ENCODE measurements around the gene MAD1L1.

MAD1L1 gene

DNA sequence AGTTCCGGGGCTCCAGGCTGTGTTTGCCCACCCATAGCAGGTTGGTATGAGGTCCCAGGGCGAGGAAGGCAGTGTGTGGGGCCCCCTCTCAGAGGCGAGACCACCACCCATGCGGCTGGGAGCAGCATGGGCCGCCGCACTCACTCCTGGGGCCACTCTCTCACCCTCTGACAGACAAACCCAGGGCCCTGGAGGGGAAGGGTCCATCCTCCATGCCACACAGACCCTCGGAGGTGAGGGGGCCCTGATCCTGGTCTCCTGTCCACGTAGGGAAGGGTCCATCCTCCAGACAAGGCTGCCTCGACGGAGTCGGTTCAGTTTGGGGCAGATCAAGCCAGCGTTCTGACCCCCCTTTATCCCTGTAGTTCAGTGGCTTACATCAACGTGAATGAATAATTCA, 331.9 kb downstream of the MAD1L1 start:
- DNase-seq: no peak

DNA sequence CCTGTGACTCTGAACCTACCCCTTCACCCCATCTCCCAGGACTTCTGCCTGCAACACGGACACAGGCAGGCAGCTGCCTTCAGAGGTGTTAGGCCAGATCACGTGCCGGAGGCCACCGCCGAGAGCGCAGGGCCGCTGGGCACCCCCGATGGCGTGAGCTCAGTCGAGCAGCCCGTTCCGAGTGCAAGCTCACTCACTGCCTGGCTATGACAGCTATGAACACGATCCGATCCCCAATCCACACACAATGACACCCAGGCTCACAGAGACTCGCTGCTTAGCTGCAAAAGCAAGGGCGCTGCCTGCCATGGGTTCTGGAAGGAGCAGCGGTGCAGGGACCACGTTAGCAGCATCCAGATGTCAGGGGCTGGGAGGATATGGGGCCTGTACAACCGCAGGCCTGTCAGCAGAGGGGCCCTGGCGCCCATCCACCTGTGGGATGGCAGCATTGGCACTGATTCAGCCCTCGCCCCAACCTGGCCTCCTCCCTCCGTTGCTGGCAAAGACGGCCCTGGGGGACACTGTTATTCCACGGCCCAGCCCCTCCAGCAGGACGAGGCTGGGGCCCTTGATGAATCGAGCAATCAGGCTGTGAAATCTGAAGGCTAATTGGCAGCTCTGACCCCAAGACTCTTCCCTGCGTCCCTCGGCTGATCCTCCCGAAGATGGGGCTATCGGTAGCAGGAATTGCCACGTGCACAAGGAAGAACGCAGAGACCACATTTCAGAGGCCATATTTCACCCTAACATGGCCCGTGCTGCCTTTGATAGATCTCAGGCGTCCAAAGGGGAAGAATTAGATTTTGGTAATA, 332.6 kb downstream of the MAD1L1 start:
- no peak for DNase-seq

DNA sequence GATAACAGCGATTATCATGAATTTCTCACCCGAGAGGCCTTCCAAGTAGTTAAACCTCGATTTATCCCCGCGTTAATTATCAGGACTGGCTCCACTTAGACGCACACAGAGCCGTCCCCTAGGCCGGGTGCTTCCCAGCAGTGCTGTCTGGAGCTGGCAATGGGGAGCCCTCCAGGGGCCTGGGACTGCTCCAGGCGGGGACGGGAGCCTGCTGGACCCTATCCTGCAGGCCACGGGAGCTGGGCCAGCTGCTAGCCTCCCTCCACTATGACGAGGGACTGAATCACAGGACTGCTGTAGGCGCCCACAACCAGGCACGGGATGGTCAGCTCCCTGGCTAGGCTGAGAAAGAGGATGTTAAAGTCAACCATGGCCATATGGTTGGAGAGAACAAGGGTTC, 333.5 kb downstream of the MAD1L1 start:
- DNase-seq: no peak

DNA sequence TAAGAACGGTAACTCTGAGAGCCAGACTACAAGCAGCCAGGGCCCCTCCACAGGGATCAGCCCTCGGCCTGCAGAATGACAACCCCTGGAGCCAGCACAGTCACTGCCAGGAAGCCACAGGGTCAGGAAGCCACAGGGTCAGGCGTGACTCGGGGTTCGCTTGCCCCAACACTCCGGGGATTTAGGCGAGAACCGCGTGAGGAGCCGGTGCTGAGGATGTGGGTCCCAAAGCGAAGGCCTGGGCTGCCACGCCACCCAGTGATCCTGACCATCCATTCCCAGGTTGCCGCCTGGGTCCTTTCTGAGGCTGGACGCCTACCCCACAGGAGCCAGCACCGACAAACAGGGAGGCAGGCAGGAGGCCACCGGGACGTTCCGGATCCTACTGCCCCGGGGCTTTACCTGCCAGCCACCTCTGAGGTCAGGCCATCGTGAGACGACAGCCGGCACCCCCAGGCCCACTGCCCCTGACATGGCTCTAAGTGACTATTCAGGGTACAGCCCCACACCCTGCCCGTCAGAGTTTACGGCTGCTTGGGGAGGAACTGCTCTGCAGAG, 334.0 kb downstream of the MAD1L1 start:
- no peak for DNase-seq

DNA sequence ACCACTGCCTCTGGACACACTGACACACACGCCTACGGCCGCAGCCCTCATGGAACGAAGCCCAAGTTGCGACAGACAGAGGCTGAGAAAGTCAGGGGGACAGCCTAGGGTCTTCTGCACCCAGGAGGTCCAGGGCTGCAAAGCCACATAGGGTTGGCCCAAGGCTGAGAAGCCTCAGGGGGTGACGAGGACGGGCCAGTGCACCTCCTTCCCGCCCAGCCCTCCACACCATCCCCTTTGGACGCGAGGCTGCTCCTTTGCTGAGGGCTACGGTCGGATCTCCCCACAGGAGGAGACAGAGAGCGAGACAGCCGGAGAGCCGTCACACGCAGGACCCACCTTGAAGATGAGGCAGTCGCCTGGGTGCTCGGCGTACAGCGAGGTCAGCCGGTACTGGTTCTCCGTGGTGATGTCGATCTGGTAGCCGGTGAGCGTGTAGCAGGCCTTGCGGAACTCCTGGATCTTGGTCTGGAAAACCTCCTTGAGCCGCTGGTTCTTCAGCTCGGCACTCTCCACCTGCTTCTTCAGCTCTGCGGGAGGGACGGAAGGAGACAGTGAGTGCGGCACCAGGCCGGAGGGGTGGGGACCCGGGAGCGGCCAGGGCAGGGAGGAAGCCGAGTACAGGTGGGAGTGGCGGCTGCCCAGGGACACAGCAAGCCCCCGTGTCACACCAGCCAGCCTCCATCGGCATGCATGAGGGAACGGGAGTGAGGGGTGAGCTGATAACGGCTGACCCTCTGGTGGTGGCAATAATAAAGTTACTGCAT, 334.7 kb downstream of the MAD1L1 start:
- no peak for DNase-seq

DNA sequence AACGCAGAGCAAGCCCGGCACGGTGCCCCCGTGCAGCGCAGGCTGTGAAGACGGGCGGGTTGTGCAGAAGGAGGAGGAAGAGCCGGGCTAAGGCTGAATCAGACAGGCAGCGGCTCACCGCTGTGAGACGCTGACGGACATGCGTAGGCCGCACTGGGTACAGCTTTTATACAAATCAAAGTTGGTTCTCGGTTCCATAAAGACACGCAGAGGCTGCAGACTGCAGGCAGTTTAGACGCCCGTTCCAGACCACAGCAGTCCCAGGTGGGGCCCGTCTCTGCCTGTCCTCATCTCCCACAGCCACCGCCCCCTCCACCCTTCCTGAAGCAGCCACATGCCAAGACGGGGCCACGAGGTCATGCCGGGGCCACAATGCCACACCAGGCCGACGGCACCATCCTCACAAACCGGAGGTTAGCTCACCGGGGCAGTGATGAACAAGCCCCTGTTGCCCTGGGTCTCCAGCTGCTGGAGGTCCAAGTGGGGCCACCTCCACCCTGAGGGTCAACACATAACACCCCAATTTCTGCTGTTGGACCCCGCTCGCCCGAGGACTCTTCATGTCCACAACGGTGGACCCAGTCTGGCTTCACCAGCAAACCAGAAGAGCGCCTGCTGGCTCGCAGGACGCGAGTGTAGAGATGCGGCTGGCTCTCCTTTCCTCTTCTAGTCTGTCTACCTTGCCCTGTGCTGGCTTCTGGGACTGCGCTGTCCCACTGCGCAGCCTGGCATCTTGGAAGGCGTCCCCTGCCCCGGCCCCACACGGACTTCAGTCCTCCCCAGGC, 335.5 kb downstream of the MAD1L1 start:
- DNase-seq: no peak

DNA sequence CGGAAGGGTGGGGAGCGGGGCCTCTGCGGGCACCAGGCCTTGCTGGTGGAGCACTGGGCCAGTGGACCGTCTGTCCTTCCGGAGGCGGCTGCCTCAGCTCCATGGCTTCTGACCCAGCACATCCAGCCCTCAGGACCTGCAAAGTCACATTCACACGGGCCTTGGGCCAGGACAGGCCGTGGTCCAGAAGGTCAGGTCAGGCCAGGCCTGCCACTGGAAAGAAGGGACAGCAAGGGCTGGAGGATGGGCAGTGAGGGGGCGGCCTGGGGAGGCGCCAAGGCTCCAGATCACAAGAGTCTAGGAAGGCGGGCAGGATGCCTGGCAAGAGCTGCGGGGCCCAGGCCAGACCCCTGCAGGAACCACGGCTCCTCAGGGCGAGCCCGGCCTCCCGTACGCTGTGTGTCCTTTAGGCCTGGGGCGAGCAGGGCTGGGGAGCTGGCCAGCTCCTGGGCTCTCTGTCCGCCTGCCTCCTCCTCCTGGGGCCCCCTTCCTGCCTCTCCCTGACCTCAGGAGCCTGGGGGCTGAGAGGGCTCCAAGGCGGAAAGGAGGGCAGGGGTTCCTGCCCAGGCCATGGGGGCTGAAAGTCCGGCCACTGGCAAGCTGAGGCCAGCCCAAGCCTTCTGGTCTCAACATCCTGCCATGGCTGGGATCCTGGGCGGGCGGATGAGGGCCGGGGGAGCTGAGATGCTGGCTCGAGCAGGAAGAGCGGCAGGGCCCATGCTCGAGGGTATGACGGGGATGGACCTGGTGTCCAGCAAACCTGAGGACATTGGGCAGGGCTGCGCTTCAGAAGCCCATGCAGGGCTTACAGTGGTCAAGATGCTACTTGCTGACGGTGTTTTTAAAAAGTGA, 336.9 kb downstream of the MAD1L1 start:
- DNase-seq: no peak

DNA sequence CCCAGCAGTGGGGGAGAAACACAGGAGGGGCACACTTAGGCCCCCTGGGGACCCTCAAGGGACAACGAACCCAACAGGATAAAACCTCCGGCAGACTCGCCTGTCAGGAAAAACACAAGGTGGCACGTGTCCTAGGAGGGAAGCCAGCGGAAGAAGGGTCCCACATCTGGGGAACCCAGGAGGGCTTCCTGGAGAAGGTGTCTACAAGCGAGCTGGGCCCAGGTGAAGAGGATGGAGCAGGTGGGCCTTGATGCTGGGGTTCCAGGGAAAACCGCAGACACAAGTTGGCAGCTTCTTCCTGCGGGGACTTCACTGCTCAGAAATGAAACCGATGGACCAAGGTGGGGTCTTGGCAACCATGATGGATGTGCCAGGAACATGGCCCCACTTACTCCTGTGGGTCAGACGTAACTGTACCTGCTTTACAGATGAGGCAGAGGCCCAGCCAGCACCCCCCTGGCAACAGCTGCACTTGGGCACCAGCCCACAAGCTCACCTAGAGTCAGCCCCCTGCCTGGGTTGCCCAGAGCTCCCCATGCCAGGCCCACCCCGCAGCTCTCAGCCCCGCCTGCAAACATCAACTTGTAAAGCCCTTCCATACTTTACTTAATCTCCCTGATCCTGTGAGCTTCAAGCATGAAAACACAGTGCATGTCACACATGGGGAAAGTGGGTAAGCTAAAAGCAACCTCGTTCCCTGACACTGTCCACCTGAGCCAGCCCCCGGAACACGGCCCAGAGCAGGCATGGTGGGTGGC, 337.7 kb downstream of the MAD1L1 start:
- no peak for DNase-seq

DNA sequence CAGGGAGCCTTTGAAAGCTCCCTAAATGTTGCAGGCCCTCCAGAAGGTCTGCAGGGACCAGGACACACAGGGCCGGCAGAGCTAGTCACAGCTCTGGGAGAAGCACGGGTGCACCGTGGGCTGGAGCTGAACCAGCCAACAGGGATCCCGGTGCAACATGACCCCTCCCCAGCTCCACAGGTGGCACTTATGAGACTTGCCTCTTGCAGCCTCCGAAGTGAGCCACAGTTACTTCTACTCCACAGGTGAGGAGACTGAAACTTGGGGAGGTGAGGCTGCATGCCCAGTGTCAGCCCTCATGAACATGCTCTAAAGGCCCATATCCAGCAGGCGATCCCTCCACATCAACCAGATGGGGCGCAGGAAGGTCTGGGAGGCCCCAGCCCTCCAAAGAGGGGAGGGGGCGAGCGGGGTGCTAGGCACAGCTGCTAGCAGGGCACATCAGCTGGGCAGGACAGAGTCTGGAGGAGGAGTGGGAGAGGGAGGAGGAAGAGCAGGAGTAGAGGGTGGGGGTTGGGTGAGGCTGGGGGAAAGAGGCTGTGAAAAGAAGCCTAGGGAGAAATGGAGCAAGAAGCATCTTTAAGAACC, 338.3 kb downstream of the MAD1L1 start:
- DNase-seq: no peak

DNA sequence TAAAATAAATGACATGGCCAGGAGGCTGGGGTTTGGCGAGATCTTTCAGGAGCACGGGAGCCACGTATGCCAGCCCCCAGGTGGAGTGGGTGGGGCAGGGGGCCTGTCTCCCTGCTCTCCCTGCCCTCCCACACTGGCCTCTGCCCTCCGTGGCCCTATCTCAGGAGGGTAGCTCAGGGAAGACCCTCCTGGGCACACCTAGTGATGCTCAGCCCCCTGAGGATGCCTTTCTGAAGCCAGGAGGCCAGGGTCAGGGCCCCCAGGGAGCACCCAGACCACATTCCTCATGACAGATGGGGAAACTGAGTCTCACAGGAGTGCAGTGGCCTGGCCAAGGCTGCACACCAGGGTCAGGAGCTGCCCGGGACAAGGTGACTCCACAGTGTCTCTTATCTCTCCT, 339.3 kb downstream of the MAD1L1 start:
- no peak for DNase-seq

DNA sequence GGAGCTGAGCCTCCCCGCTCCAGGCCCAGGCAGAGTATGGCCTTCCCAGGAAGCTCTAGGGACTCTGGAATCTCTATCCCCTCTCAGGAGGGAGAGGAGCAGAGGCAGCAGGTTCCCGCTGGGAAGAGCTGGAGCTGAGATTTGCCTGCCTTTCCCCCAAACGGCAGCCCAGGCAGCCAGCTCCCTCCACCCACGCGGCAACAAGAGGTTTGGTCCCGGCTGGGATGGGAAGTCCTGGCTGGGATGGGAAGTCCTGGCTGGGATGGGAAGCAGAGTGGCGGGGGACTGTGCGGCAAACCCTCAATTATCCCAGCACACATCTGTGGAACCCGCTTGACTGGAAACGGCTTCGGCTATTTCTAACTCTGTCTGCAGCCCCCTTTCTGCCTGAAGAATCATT, 339.7 kb downstream of the MAD1L1 start:
- DNase-seq: no peak

DNA sequence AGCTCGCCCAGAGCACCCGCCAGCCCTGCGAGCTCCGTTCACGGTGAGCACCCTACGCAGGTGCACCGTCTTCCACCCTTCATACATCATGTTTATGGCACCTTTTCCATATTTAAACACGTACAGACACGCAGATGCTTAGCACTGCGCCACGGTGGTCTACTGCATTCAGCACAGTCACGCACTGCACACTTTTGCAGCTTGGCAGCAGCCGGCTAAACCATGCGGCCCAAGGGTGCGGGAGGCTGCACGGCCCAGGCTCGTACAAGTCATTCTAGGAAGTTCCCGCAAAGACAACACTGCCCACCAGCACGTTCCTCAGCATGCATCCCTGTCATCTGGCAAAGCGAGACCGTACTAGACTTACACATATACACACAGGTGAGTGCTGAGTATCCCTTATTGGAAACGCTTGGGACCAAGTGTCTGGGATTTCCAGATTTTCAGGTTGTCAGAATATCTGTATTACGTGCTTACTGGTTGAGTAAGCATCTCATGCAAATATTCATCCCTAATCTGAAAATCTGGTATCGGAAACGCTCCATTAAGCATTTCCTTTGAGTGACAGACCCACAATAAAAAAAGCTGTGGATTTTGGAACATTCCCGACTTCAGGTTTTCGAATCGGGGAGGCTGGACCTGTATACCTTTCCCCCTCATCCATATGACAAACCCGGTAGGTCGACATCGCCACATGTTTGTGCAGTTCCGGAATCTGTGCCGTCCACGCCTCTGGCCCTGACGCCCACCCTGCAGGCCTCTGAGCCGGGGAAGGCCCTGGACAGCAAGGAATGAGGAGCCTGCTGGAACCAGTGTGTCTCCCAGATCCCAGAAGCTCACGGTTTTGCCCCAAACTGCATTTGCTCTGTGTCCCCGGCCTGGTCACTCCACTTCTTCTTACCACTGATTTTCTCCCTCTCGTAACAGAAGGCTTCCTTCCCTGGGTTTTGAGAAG, 340.5 kb downstream of the MAD1L1 start:
- DNase-seq: no peak

DNA sequence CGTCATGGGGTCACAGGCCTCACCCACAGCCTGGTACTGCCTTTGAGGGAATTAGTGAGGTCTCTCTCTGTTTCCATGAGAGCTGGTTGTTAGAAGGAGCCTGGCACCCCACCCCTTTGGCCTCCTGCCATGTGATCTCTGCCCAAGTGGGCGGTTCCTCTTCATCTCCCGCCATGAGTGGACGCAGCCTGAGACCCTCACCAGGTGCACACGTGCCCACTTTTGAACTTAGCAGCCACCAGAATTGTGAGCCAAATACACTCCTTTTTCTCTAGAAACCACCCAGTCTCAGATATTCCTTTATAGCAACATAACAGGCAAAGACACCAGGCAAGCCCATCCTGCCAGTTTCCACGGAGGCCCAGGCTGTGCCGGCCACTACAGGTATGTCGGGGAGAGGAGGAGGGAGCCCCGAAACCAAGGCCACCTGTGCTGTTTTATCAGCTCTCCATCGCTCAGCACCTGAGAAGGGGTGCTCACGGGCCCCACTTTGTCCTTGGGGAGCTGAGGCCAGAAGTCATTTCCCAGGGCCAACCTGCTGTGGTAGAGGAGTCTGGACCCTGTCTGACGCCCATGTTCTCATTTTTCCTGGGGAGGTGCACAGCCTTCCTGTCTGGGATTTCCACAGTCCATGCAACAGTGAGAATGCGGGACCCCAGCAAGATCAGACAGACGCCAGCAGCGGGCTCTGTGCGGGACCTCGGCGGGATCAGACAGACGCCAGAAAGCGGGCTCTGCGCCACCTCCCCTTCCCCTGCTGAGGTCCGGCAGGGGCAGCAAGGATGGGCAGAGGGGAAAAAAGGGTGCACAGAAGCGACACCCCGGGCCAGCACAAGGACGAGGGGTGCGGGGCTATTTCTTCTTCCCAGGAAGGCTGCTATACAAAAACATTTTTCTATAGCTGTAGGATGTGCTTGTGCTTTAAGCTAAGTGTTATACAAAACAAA, 342.2 kb downstream of the MAD1L1 start:
- no peak for DNase-seq

DNA sequence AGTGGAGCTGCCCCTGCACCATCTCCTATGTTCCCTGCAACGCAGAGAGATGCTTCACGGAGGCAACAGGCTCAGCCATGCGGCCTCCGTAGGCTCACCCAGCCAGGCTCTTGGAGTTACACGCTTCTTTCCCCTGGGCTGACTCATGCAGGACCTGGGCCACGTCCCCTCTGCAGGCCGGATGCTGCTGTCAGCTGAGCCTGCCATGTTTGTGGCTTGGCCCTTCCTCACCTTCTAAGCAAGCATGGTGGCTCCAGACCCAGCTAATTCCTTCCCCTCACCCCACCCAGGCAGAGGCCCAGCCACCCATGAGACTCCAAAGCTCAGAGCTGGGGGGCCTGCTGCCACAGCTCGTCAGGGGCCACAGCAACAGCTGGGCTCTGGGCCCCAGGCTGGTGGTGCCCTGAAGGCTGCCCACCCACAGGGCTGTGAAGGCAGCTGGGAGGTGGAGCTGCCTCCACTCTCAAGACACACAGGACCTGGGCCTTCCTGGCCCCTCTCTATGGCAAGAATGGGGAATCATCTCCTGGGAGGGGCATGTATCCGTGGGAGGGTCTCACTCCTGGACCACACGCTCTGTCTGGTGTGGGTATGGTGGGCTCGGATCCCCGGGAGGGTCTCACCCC, 343.1 kb downstream of the MAD1L1 start:
- DNase-seq: no peak

DNA sequence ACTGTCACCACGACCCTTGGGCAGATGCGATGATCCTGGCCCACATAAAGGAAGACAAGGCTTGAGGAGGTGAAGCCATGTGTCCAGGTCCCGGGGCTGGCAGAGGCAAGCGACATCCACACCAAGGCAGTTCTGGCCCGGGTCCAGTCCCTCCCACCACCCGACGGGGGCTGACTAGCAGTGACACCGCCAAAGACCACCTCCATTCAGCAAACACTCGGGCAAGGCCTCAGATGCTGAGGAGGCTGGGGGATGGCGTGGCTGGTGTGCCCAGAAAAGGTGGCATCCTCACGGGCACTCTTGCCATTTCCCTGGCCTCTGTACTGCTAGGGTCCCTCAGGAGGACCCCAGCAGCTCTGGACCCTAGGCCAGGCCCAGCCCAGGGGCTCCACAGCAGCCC, 343.7 kb downstream of the MAD1L1 start:
- no peak for DNase-seq

DNA sequence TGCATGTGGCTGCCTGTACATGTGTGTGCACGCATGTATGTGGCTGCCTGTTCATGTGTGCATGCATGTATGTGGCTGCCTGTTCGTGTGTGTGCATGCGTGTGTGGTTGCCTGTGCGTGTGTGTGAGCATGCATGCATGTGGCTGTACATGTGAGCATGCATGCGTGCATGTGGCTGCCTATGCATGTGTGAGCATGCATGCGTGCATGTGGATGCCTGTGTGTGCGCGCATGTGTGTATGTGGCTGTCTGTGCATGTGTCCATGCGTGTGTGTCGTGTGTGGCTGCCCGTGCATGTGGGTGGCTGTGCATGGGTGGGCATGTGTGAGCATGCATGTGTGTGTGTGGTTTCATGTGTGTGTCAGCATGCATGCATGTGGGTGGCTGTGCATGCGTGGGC, 344.3 kb downstream of the MAD1L1 start:
- DNase-seq: no peak

DNA sequence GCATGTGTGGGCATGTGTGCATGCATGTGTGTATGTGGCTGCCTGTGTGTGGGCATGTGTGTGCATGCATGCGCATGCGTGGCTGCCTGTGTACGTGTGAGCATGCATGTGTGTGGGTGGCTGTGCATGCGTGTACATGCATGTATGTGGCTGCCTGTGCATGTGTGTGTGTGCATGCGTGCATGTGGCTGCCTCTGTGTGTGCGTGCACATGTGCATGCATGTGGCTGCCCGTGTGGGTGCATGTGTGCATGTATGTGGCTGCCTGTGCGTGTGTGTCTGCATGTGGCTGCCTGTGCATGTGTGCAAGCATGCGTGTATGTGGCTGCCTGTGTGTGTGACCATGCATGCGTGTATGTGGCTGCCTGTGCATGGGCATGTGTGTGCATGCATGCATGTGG, 345.5 kb downstream of the MAD1L1 start:
- DNase-seq: no peak

DNA sequence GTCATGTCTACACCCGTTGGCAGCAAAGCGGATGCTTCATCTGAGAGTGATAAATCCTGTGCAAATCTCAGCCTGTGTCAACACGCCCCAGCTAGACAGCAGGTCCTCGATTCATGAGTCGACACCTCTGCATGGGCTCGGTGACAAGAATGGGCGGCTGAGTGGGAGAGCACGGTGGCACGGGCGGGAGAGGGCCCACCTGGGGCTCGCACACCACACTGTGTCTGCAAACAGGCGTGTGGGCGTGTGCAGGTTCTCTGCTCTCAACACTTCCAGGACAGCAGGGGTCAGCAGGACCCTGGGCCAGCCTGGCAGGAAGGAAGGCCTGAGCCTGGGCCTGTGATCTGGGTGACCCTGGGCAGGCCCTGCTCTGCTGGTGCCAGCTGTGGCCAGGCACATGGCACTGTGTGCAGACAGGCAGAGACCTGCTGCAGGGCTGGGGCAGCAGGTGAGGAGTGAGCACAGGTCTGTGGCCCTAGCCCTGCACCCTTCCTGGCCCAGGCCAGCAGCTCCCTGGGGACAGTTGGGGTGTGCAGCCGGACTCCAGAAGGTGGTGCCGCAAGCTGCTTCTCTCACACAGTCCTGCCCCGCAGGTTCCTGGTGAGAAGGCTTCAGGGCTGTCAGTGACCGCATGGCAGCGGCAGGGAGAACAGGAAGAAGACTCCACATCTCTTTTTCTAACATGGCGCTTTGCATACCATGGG, 346.2 kb downstream of the MAD1L1 start:
- no peak for DNase-seq
